Inferior parietal cortex (tissue), 1 donor: Measurements from ENCODE around the gene UCP3.

Experiments used
- DNase-seq: peaks from one replicate; pipeline ENCODE4 v3.0.0-alpha.2; 2016; ENCODE audit errors: extremely low spot score

The UCP3 gene, protein sequence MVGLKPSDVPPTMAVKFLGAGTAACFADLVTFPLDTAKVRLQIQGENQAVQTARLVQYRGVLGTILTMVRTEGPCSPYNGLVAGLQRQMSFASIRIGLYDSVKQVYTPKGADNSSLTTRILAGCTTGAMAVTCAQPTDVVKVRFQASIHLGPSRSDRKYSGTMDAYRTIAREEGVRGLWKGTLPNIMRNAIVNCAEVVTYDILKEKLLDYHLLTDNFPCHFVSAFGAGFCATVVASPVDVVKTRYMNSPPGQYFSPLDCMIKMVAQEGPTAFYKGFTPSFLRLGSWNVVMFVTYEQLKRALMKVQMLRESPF

DNA sequence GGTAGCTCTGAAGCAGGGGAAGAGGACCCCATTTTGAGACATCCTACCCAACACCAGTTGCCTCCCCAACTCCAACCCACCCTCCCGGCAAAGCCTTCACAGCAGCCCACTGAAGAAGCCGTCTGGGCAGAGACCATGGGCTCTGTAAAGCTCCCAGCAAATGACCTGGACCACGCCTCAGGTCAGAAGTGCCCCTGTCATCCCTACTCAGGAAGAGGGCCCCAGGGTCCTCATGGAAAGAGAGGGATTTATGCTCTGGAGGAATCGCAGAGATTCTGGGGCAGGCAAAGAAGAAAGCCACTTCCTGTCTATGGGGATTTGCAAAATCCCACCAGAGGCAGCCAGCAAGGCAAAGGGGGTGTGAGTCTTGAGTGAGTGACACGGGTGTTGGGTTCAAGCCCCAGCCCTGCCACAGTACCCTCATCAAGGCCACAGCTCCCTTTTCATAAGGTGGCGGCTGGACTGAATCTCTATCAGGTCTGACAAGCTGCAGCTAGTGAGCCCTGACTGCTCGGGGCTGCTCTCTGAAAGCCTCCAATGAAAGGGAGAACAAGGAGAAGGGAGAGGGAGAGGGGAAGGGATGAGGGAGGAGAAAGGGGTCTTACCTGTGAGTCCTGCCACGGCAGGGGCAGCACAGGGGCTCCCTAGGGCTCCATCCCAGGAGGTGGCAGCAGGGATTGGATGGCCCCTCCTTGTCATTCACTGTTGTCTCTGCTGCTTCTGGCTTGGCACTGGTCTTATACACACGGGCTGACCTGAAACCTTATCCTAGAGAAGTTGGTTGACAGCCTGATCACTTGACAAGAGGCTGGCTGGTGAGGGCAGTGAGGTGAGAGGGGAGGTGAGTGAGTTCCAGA lies at the start of gene UCP3:
UCP3 (minus strand) TSS at position 713 of the 857 bp plus-strand sequence. CDS start 2,043 bp downstream, outside the sequence.
- no peak for DNase-seq

DNA sequence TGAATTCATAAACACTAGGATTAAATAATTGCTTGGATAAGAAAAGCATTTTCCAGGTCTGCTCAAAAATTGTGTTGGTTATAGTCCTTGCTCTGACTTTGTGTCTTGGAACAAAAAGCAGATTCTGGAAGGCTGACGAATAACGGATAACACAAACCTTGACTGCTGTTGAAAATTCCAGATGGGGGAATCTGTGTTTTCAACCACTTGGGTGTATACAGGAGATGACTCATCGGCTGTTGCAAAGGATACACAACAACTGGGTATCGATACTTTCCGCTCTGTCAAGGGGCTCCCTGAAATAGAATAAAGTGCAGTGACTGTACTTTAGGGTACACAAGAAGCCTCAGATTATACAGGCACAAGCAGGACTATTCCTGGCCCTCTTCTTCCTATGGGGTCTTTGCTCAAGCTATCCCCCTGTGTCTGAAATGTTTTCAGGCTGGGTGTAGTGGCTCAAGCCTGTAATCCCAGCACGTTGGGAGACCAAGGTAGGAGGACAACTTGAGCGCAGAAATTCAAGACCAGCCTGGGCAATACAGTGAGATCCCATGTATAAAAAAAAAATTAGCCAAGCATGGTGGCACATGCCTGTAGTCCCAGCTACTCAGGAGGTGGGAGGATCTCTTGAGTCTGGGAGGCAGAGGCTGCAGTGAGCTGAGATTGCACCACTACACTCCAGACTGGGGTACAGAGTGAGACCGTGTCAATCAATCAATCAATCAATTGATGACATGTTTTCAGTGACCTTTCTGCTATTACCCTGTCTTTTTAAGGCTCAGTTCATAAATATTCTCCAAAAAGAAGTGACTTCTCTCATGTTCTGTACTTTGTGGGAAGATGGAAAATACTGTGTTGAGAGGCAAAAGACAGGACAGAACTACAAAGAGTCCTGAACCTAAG lies 48.6 kb upstream of the UCP3 start:
- DNase-seq = no peak

DNA sequence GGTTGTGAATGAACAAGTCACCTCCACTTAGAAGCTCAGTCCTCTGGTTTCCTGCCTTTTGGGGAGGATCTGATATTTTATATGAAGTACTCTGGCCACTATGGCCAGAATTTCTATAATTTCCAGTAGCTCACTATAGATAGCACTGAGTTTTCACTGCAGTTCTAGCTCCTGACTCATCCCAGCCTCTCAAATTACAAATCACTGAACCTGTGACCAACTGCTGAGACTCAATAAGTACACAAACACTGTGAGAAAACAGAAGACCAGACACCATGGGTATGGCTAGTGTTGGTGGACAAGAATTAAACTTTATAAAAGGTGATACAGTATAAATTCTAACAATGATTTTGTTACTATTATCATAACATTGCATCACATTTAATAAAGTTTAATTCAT lies 47.1 kb upstream of the UCP3 start:
- no peak for DNase-seq

DNA sequence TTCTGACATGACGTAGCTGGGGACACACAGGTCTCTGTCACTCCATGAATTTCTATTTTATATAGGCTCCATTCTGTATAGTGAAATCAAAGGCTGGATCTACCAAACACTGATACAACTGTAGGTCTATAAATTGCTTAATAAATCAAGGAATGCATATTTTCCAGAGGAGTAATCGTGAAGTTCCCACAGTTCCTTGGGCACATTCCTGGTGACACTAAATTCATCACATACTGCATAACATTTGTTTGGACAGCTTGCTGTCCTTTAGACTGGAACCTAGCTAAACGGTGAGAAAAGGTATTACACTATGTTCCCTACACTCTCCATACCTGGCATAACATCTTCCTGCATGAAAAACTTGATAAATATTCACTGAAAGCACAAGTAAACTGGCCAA lies 41.6 kb upstream of the UCP3 start:
- DNase-seq = no peak

DNA sequence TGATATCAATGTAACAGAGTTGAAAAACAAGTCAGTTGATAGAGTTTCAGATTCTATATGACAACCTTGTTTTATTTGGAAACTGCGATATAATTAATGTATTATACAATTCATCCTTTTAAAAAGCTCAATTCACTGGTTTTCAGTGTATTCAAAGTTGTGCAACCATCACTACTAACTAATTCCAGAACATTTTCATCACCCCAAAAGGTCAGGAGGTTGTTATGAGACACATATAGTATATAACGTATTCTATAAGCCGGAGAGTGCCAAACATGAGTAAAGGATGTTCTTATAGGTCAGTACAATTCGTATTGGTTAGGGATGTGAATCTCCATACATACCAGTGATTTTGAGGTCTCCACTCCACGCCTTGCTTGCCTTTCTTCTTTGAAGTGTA lies 40.1 kb upstream of the UCP3 start:
- no peak for DNase-seq

DNA sequence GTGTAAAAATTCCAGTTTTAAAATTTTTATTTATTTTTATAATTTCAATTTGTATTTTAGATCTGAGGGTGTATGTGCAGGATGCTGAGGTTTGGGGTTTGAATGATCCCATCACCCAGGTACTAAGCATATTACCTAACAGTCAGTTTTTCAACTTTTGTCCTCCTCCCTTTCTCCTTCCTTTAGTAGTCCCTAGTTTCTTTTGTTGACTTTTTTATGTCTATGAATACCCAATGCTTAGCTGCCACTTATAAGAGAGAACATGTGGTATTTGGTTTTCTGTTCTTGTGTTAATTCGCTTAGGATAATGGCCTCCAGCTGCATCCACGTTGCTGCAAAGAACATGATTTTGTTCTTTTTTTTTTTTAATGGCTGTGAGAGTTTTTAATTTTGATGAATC lies 35.7 kb upstream of the UCP3 start:
- DNase-seq = no peak

DNA sequence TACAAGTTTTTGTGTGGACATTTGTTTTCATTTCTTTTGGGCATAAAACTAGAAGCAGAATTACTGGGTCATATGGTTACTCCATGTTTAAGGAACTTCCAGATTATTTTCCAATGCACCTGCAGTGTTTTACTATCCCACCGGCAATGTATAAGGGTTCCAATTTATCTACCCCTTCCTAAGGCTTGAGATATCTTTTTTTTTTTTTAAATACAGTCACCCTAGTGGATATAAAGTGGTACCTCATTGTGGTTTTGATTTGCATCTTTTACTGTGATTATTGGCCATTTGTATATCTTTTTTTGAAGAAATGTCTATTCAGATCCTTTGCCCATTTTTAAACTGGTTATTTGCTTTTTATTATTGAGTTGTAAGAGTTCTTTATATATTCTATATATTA lies 34.6 kb upstream of the UCP3 start:
- DNase-seq = no peak

DNA sequence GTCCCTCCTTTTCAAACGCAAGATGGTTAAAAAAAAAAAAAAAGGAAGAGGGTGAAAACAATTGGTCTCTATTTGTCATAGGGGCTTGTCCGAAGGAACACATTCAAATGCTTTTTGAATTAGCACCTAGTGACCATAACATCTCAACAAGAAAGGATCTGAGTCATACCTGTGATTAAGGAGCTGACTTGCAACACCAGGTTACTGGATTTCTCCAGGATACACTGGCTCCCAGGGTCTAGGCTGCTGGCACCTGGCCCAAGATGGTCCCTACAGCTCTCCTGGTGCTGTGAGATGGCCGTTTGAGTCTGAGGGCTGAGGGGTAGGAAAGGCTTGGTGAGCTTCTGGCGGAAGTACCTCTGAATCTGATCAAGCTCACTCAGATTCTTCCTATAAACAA lies 28.4 kb upstream of the UCP3 start:
- DNase-seq = no peak

DNA sequence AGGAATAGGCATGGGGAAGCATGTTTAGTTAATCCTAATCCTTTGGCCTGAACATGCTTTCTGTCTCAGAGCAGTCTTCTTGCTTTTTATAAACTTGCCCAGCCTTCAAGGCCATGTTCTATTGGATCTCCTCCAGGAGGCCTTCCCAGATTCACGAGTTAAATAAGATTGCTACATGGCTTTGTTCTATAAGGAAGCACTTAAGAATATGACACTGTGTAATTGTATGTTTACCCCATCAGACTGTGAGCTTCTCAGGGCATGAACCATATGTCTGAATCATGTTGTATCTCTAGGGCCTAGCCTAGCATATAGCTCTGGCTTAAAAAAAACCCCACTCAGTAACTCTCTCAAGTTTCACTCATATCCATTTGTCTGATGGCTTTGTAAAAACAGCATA lies 26.4 kb upstream of the UCP3 start:
- no peak for DNase-seq

DNA sequence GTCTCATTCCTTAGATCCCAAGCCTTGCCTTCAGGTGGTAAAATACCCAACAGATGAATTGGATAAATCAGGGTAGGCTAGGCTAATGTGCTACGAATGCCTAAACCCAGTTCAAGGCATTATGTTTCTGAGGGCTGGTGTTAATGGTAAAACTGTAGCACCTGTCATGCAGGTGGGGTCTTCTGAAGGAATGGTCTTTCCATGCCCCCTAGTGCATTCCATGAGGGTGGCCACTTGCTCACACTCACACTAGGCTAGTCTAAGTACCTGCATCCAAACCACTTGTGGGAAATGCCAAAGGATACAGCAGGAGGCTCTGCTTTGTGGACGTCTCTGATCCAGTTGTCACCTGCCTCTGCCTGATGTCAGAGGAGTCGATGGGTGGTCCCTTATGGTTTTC lies 24.2 kb upstream of the UCP3 start:
- DNase-seq = no peak

DNA sequence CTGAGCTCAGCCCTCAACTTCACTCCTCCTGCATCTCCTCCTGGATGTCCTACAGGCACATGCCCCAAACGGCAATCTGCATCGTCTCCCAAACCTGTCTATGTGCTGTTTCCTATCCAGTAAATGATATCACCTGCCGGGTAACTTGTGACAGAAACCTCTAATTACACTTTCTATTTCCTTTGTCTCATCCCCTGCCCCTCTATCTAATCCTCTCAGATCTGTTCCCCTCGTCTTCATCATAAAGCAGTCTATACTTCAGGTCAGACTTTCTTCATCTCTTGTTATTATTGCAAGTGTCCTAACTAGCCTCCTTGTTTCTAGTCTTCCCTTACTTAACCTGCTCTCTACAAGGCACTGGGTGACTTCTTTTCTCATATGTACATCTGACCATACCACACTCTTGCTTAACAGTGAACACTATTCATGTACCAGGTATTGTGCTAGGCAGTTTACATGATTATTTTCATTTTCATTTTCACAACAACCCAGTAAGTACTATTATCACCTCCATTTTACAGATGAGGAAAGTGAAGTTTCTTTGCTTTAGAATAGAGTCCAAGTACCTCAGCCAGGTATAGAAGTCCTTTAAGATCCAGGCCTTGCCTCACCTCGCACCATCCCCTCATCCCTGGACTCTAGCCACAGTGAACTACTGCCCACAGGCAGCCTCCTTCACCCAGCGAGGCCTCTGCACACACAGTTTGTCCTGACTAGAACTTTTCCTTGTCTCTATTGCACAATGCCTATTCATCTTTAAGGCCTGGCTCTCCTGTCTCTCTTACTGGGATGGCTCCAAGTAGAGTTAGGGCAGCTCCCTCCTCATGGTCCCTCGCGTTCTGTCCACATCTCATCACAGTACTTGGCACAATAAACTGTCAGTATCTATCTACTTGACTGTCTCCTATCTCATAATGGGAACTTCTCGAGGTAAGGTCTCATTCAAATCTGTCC lies 22.1 kb upstream of the UCP3 start:
- DNase-seq = no peak

DNA sequence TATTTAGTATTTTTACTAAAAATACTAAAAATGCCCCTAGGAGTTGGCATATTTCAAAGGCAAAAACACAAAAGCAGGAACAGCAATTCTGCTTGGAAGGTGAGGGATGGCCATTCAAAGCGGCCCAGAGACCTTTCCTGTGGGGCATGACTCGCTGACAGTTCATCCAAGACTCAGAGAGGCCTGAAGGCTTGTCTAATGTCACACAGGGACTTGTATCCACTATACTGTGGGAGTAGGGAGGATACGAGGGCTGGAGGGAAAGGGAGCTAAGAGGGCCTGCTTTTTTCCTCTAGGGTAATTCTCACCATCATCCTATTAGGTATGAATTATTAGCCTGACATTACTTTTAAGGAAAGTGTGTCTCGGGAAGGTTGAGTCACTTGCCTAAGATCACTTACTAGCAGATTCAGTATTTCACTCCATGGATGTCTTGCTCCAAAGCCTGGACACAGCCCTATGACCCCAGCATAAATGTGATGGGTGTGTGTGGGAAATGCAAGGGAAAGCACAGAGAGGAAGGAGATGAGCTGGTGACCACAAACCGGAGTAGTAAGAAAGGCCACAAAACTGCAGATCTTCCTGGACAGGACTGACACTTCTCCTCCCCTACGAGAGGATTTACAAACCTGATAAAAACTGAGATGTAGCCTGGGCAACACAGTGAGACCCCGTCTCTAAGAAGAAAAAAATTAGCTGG lies 16.7 kb upstream of the UCP3 start:
- DNase-seq = no peak

DNA sequence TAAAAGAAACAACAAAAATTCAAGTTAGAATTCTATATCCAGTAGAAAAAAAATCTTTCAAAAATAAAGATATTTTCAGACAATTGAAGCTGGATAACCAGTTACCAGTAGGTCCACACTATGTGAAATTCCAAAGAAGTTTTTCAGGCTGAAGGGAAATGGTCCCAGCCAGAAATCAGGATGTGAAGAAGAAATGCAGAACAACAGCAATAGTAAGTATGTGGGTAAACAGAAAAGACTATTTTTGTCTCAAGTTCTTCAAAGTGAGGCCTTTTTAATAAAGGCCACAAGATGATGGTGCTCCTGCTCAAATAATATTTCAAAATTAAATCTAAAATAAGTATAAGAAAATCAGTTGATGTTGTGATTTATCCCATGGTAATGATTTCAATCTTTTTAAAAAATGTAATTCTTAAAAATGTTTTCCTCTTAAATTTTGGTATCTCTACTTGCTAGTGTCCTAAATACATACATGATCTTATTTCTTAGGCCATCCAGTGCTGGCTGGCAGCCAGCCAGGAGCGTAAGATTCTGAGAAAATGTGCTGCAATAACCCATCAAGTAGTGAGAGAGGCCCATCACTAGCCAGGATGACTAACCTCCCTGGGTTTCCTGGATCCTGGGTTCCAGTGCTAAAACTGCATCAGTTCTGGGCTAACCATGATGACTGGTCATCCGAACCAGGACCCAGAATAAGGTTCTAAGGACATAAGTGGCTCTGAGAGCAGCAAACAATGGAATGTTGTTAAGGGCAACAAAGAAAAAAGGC lies 15.6 kb upstream of the UCP3 start:
- no peak for DNase-seq

DNA sequence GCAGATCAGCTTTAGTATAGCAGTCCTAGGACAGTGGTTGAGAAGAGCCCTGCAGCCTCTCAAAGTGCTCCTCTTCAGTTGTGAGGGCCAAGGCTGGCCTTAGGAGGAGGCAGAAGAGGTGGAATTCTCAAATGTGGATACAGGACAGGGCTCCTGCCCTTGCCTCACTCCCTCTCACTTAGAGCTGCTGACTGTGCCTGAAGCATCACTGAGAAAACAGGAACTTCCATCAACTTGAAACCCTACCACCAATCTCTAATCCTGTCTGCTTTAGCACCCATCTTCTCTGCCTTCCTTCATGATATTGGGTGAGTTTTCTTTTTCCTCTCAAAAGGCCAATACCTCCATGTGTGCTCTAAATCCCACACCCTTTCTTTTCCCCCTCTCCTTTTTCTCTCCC lies 14.4 kb upstream of the UCP3 start:
- no peak for DNase-seq

DNA sequence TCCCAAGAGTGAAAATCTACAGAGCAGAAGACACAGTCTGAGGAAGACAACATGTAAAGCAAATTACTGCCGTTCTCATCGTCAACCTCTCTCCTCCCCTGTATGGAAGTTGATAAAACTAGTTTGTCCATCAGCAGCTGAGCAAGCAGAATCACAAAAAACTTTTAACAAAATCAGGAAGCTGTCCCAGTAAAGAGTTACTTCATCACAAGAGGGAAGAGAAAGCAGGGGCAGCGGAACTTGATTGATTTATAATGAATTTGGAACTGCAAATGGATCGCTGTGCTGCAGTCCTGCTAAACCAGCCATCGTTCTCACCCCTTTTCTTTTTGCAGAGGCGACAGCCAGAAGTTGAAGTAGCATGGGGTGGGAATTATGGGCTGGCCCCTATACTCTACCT lies 13.7 kb upstream of the UCP3 start:
- no peak for DNase-seq

DNA sequence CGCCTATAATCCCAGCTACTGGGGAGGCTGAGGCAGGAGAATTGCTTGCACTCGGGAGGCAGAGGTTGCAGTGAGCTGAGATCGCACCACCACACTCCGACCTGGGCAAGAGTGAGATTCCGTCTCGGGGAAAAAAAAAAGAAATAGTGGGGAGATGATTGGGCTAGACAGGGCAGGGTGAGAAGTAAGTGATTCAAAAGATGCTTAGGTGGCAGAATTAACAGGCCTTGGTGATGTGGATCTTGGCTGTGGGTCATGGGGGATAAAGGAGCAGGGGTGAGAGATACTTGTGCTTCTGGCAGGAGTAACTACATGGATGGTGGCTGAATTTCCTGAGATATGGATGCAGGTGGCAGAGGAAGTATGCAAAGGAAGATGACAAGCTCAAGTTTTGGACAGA lies 13.1 kb upstream of the UCP3 start:
- DNase-seq = no peak

DNA sequence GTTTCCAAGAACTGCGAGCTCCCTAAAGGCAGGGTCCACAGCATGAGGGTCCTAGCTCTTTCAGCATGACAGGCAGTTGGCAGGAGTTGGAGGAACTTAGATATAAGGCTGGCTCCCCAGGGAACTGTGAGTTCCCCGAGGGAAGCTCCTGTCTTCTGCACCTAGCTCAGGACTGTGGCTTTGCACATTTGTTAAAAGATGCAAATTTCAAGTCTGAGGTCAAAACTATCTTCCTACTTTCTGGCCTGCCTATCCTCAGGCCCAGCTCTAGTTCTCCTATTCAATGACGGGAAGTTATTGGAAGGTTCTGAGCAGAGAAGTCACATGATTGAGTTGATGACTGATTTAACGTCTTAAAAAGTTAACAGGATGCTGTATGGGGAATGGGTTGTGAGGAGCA lies 11.7 kb upstream of the UCP3 start:
- no peak for DNase-seq

DNA sequence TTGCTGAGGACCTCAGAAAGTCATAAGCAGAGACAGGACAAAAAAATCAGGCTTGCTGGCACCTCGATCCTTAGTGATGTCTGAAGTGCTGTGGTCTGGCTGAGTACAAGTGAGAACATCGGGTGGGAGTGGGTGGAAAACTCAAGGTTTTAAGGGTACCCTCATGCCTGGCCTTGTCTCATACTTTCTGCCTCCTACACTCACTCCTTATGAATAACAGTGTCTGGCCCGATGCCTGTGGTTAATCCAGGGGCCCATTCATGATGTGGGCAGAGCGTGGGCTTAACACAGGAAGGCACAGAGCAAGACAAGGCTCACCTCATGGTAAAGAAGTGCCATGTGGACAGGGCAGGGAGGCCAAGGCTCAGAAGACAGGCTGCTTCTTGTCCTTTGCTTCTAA lies 11.0 kb upstream of the UCP3 start:
- DNase-seq = no peak

DNA sequence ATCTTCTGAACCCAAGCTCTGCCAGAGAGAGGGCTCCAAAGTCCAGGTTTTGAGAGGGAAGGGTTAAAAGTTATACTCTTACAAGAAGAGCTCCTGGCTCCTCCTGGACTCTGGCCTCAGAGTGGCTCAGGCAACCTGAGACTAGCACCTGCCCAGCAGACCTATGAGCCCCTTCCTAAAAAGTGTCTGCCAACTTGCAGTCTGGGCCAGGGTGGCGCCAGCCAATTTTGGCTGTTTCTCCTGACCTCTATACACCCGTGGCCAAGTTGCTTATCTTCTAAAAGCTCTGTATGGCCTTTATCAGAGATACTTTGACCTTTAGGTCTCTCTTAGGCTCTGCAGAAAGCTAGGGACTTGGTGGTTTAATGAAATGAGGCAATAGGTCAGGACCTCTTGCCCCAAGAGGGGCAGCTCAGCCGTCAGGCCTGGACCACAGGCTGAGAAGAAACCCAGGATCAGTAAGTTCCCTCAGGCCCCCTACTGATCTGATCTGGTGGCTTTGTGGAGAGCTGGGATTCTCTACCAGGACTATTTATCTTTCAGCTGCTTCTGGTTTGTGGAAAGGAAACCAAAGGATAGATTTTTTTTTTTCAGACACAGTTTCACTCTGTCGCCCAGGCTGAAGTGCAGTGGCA lies 10.3 kb upstream of the UCP3 start:
- DNase-seq = no peak
